Gastrocnemius medialis (tissue), 4 donors: ENCODE measurements around the gene AFF3.

Experiments
- CTCF ChIP-seq, 5 experiments: fragments of 450-650 bp in 3 of 5; fragments of 200-600 bp in 2 of 5; sonication (generic) in 2 of 5; IDR thresholded peaks in 4 of 5; conservative IDR thresholded peaks in 1 of 5; 1 replicate in 4 of 5; 2 replicates in 1 of 5; pipeline ENCODE4 v1.5.1; 2016 to 2019; ENCODE audit warnings: antibody characterized with exemption in 5 of 5, mild to moderate bottlenecking in 3 of 5, moderate library complexity in 3 of 5
- POLR2A ChIP-seq, 2 donors: fragments of 450-650 bp; IDR thresholded peaks; one replicate each; pipeline ENCODE4 v1.6.1; 2017; ENCODE audit warnings: antibody characterized with exemption in 2 of 2, mild to moderate bottlenecking in 2 of 2, moderate library complexity in 2 of 2

GRCh38 chr2:99708231-99708630 is 434.2 kb downstream of the AFF3 start:
- TF ChIP-seq CTCF (IDR thresholded peaks at IDR 0.05 in 4 of 5, conservative IDR thresholded peaks at IDR 0.05 in 1 of 5) (no peak), POLR2A (IDR thresholded peaks at IDR 0.05) (no peak)
